GM21825 (cell line): ENCODE measurements around the gene ADGRL2.

Experiments
- ATAC-seq: cut with Tn5 transposase; IDR thresholded peaks from one replicate; pipeline ENCODE4 v1.9.1; 2021; ENCODE audit warnings: mild to moderate bottlenecking, moderate library complexity; ENCODE audit not compliant: unreplicated experiment

Gene ADGRL2

GRCh38 chr1:81899214-81899821 is 98.6 kb downstream of the ADGRL2 start:
- ATAC-seq = no peak

- no peak for ATAC-seq
These were observed 106.8 kb downstream of the ADGRL2 start for GRCh38 chr1:81907575-81907974.

- no peak for ATAC-seq
These were observed 111.6 kb downstream of the ADGRL2 start for GRCh38 chr1:81912383-81912782.

- ATAC-seq = no peak
These were observed 115.2 kb downstream of the ADGRL2 start for GRCh38 chr1:81915937-81916336.

GRCh38 chr1:81920245-81920740 is 119.6 kb downstream of the ADGRL2 start:
- ATAC-seq = no peak

GRCh38 chr1:81920886-81921285 is 120.2 kb downstream of the ADGRL2 start:
- ATAC-seq = no peak

- no peak for ATAC-seq
These were observed 120.6 kb downstream of the ADGRL2 start for GRCh38 chr1:81921344-81921743.

GRCh38 chr1:81921851-81922462 is 121.2 kb downstream of the ADGRL2 start:
- ATAC-seq = no peak

GRCh38 chr1:81922955-81923354 is 122.2 kb downstream of the ADGRL2 start:
- ATAC-seq = no peak

GRCh38 chr1:81929106-81929505 is 128.4 kb downstream of the ADGRL2 start:
- ATAC-seq = no peak

- ATAC-seq = no peak
These were observed 136.1 kb downstream of the ADGRL2 start for GRCh38 chr1:81936853-81937252.

GRCh38 chr1:81937791-81938450 is 137.2 kb downstream of the ADGRL2 start:
- no peak for ATAC-seq

GRCh38 chr1:81948495-81948894 is 147.8 kb downstream of the ADGRL2 start:
- no peak for ATAC-seq

GRCh38 chr1:81949421-81949820 is 148.7 kb downstream of the ADGRL2 start:
- no peak for ATAC-seq

- ATAC-seq = no peak
These were observed 149.3 kb downstream of the ADGRL2 start for GRCh38 chr1:81950037-81950436.

GRCh38 chr1:81950591-81951244 is 150.0 kb downstream of the ADGRL2 start:
- ATAC-seq = no peak

GRCh38 chr1:81954534-81955020 is 153.8 kb downstream of the ADGRL2 start:
- ATAC-seq = no peak

- no peak for ATAC-seq
These were observed 167.2 kb downstream of the ADGRL2 start for GRCh38 chr1:81967951-81968350.

GRCh38 chr1:81970416-81970815 is 169.7 kb downstream of the ADGRL2 start:
- ATAC-seq = no peak

- no peak for ATAC-seq
These were observed 173.6 kb downstream of the ADGRL2 start for GRCh38 chr1:81974222-81974841.
